ENCODE measurements around the gene MRRF. TPM values are rescaled to one million over a fixed set of nuclear protein-coding genes. Genes with fewer than 3 reads are reported as not detected.
"Not testable (repeated sequence)": the region's sequence is repeated elsewhere in the genome, so short reads cannot be mapped to it uniquely, and the experiment has no call there.

The MRRF gene
- total RNA-seq, 1 experiment from 2014 or later, result 67.3 TPM

DNA sequence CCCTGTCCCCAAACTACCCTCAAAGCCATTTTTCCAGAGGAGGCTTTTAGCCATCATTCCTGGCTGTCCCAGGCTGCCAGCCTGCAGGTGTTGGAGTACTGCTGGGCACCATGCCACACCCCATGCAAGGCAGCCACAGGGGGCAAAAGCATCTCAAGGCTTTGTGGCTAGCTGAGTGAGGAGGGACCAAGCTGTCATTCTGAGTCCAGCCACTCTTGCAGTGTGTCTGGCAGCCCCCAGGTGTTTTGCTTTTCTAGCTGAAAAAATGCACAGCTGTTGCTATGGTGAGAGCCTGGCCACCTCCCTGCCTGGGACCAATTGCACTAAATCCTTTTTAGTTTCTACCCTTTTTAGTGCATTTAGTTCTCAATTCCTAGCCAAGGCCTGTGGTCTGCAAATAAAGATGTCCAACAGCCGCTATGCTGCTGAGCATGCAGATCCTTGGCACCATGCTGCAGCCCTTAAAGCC is 55.8 kb downstream of the MRRF start:
- no peak overlapping the region for H3K4me3 ChIP-seq (ENCODE audit: low read length)
- no peaks in the 10 kb centered on the region for H3K79me2 ChIP-seq (ENCODE audit: low read length)
- no peak overlapping the region for H3K4me2 ChIP-seq (ENCODE audit: low read depth, low read length, poor library complexity, severe bottlenecking)
- no peak overlapping the region for H3K9ac ChIP-seq (ENCODE audit: low read length)
- H3K4me1 ChIP-seq (ENCODE audit: low read length), result no peaks in the 10 kb centered on the region
- no peak overlapping the region for H2AFZ ChIP-seq (ENCODE audit: low read length)
- H3K36me3 ChIP-seq (ENCODE audit: insufficient read depth, low read length), result peaks cover 8% of the 10 kb centered on the region
- no peaks in the 10 kb centered on the region for H3K9me2 ChIP-seq (replicated peaks; ENCODE audit: insufficient read depth, low read length)
- no peaks in the 10 kb centered on the region for H3K27me3 ChIP-seq (ENCODE audit: low read length)
- no peaks in the 10 kb centered on the region for H4K20me1 ChIP-seq (ENCODE audit: insufficient read depth, low read depth, low read length)
- no peaks in the 10 kb centered on the region for H3K9me3 ChIP-seq (ENCODE audit: low read length)
- DNase-seq, result no peak
- no peak overlapping the region for H3K27ac ChIP-seq (ENCODE audit: low read length)

DNA sequence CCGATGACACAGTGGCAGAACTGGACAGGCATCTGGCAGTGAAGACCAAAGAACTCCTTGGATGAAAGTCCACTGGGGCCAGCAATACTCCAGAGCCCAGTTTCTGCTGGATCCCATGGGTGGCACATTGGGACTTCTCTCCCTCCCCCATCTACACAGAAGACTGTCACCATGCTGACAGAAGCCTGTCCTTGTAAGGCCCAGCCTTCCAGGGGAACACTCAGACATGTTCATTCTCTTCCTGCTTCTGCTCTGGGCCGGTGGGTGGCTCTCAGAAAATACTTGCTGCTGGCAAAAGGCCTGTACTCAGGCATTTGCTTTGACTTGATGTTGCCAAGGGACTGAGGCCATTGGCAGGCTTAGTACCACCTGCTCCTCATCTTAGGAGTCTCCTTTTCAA is 57.9 kb downstream of the MRRF start:
- Histone ChIP-seq H3K9me2 (replicated peaks; ENCODE audit: insufficient read depth, low read length) (no peaks in the 10 kb centered on the region), H3K9ac (ENCODE audit: low read length) (no peak overlapping the region), H3K36me3 (ENCODE audit: insufficient read depth, low read length) (peaks cover 8% of the 10 kb centered on the region), H3K4me1 (ENCODE audit: low read length) (no peaks in the 10 kb centered on the region), H3K79me2 (ENCODE audit: low read length) (no peaks in the 10 kb centered on the region), H3K27ac (ENCODE audit: low read length) (no peak overlapping the region), H2AFZ (ENCODE audit: low read length) (no peak overlapping the region), H3K4me3 (ENCODE audit: low read length) (no peak overlapping the region), H3K4me2 (ENCODE audit: low read depth, low read length, poor library complexity, severe bottlenecking) (no peak overlapping the region), H4K20me1 (ENCODE audit: insufficient read depth, low read depth, low read length) (no peaks in the 10 kb centered on the region), H3K27me3 (ENCODE audit: low read length) (no peaks in the 10 kb centered on the region), H3K9me3 (ENCODE audit: low read length) (no peaks in the 10 kb centered on the region)
- DNase-seq, result no peak

DNA sequence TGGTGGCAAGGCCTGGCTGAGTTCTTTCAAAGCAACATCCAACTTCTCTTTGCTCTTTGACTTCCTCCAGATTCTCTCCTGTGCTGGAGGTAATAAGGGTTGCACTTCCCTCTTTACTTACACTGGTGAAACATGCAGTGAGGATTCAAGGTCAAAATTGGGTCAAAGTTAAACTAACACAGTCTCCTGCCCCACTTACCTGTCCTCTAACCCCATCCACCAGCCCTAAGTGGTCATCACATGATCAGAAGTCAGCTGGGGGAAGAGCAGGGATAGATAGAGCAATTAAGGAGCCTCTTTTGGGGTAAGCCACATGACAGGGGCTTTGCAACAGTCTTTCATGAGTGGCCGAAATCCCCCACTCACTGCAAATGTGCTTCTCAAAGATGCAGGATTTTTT is 60.0 kb downstream of the MRRF start:
- not testable (repeated sequence) for H3K9me2 ChIP-seq (replicated peaks; ENCODE audit: insufficient read depth, low read length); H3K4me2 ChIP-seq (ENCODE audit: low read depth, low read length, poor library complexity, severe bottlenecking); H4K20me1 ChIP-seq (ENCODE audit: insufficient read depth, low read depth, low read length); H3K4me3 ChIP-seq (ENCODE audit: low read length); H3K4me1 ChIP-seq (ENCODE audit: low read length); DNase-seq; H3K27ac ChIP-seq (ENCODE audit: low read length); H3K9ac ChIP-seq (ENCODE audit: low read length); H3K9me3 ChIP-seq (ENCODE audit: low read length); H2AFZ ChIP-seq (ENCODE audit: low read length); H3K79me2 ChIP-seq (ENCODE audit: low read length); H3K36me3 ChIP-seq (ENCODE audit: insufficient read depth, low read length); H3K27me3 ChIP-seq (ENCODE audit: low read length)

DNA sequence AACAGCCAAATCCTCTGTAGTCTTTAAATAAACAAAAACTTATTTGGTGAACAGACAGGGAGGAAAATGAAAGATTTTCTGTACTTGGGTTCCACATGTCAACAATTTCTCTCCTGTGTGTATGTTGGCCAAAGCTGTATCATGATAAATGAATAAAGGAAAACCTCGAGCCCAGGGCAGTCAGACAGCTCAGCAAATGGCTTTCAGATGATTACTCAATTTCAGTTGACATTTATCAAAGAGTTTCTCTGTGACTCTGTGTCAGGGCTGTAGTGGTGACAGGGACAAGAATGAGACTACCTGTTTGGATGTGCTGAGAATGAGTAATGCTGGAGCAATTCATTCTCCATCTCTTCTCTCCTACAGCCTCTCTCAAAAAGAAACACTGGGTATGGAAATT is 60.4 kb downstream of the MRRF start:
- Histone ChIP-seq H4K20me1 (ENCODE audit: insufficient read depth, low read depth, low read length) (no peaks in the 10 kb centered on the region), H3K9ac (ENCODE audit: low read length) (no peak overlapping the region), H3K27me3 (ENCODE audit: low read length) (no peaks in the 10 kb centered on the region), H3K36me3 (ENCODE audit: insufficient read depth, low read length) (peaks cover 8% of the 10 kb centered on the region), H3K79me2 (ENCODE audit: low read length) (no peaks in the 10 kb centered on the region), H3K9me3 (ENCODE audit: low read length) (no peaks in the 10 kb centered on the region), H3K4me3 (ENCODE audit: low read length) (no peak overlapping the region), H3K4me1 (ENCODE audit: low read length) (no peaks in the 10 kb centered on the region), H3K27ac (ENCODE audit: low read length) (no peak overlapping the region), H2AFZ (ENCODE audit: low read length) (no peak overlapping the region), H3K4me2 (ENCODE audit: low read depth, low read length, poor library complexity, severe bottlenecking) (no peak overlapping the region), H3K9me2 (replicated peaks; ENCODE audit: insufficient read depth, low read length) (no peaks in the 10 kb centered on the region)
- no peak for DNase-seq

DNA sequence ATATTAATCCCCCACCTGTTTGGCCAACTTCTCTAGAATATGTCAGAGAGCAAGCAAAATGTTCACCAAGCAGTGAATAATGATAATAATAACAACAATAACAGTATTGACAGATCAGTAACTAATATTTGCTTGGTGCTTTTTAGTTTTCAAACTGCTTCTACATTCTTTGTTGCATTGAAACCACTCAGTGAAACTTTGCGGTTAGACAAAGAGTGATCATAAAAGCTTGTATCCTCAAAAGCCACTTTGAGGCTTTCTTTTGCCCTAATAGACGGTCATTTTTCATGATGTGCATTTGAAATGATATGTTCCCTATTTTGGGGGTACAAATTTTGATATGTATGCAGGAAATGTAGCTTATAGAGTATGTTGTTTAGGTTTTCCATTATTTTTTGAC is 62.5 kb downstream of the MRRF start:
- no peaks in the 10 kb centered on the region for H3K9me3 ChIP-seq (ENCODE audit: low read length)
- no peak overlapping the region for H3K4me2 ChIP-seq (ENCODE audit: low read depth, low read length, poor library complexity, severe bottlenecking)
- no peaks in the 10 kb centered on the region for H3K27me3 ChIP-seq (ENCODE audit: low read length)
- no peaks in the 10 kb centered on the region for H3K4me1 ChIP-seq (ENCODE audit: low read length)
- no peaks in the 10 kb centered on the region for H3K9me2 ChIP-seq (replicated peaks; ENCODE audit: insufficient read depth, low read length)
- H3K79me2 ChIP-seq (ENCODE audit: low read length), result no peaks in the 10 kb centered on the region
- H3K4me3 ChIP-seq (ENCODE audit: low read length), result no peak overlapping the region
- no peak overlapping the region for H3K9ac ChIP-seq (ENCODE audit: low read length)
- no peaks in the 10 kb centered on the region for H4K20me1 ChIP-seq (ENCODE audit: insufficient read depth, low read depth, low read length)
- H2AFZ ChIP-seq (ENCODE audit: low read length), result no peak overlapping the region
- peaks cover 4% of the 10 kb centered on the region for H3K36me3 ChIP-seq (ENCODE audit: insufficient read depth, low read length)
- no peak overlapping the region for H3K27ac ChIP-seq (ENCODE audit: low read length)
- DNase-seq, result no peak

DNA sequence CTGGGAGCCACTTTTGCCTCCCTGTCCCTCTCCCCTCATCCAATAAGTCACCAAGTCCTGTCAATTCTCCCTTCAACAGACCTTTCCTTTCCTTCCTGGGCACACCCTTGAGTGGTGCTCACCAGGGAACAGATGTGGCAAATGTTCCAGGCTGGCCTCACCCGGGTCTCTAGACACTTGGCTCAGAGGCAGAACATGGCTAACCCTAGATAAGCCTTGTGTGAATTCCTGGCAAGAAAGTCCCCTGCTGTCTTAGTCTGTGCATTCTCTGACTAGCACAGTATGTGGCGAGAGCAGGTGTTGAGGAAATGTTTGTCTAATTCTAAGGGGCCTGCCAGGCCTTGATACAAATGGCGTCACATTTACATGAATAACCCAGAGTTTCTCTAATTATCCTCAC is 64.9 kb downstream of the MRRF start:
- H3K79me2 ChIP-seq (ENCODE audit: low read length), result no peaks in the 10 kb centered on the region

DNA sequence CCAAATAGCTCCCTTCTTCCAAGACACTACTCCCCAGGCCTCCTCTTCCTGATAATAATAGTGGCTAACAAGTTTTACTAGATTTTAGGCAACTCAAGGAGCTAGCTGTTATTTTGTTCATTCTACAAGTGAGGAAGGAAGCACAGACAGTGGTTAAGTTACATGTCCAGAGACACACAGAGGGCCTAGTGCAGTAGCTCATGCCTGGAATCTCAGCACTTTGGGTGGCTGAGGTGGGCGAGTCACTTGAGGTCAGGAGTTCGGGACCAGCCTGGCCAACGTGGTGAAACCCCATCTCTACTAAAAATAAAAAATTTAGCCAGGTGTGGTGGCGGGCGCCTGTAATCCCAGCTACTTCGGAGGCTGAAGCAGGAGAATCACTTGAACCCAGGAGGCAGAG is 65.8 kb downstream of the MRRF start:
- not testable (repeated sequence) for H3K9ac ChIP-seq (ENCODE audit: low read length); H3K4me3 ChIP-seq (ENCODE audit: low read length); DNase-seq; H3K79me2 ChIP-seq (ENCODE audit: low read length); H3K36me3 ChIP-seq (ENCODE audit: insufficient read depth, low read length); H3K27me3 ChIP-seq (ENCODE audit: low read length); H4K20me1 ChIP-seq (ENCODE audit: insufficient read depth, low read depth, low read length); H3K4me2 ChIP-seq (ENCODE audit: low read depth, low read length, poor library complexity, severe bottlenecking); H3K9me2 ChIP-seq (replicated peaks; ENCODE audit: insufficient read depth, low read length); H3K27ac ChIP-seq (ENCODE audit: low read length); H3K4me1 ChIP-seq (ENCODE audit: low read length); H2AFZ ChIP-seq (ENCODE audit: low read length); H3K9me3 ChIP-seq (ENCODE audit: low read length)

More for the DNA sequence above, 64.9 kb downstream of the MRRF start:
- Histone ChIP-seq H3K9ac (ENCODE audit: low read length) (no peak overlapping the region), H3K9me2 (replicated peaks; ENCODE audit: insufficient read depth, low read length) (no peaks in the 10 kb centered on the region), H3K4me3 (ENCODE audit: low read length) (no peak overlapping the region), H3K4me1 (ENCODE audit: low read length) (no peaks in the 10 kb centered on the region), H2AFZ (ENCODE audit: low read length) (no peak overlapping the region), H3K9me3 (ENCODE audit: low read length) (no peaks in the 10 kb centered on the region), H3K27me3 (ENCODE audit: low read length) (no peaks in the 10 kb centered on the region), H4K20me1 (ENCODE audit: insufficient read depth, low read depth, low read length) (no peaks in the 10 kb centered on the region), H3K4me2 (ENCODE audit: low read depth, low read length, poor library complexity, severe bottlenecking) (no peak overlapping the region), H3K36me3 (ENCODE audit: insufficient read depth, low read length) (peaks cover 4% of the 10 kb centered on the region), H3K27ac (ENCODE audit: low read length) (no peak overlapping the region)
- DNase-seq, result no peak

DNA sequence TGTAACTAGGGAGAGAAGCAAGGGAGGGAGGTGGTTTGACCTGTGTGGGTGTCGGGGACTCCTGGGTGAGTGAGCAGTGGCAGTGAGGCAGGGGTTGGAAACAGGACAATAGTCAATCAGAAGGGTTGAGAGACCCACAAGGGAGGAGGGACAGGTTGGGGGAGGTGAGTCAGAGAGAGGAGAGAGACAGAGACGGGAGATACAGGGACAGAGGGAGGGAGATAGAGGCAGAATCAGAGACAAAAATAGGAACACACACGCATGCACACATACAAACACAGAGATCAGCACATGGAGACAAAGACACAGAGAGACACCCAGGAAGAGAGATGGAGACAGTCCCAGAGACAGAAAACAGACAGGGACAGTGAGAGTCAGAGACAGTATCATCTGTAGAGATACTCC is 66.8 kb downstream of the MRRF start:
- no peaks in the 10 kb centered on the region for H3K9me3 ChIP-seq (ENCODE audit: low read length)
- H3K9me2 ChIP-seq (replicated peaks; ENCODE audit: insufficient read depth, low read length), result no peaks in the 10 kb centered on the region
- no peaks in the 10 kb centered on the region for H3K79me2 ChIP-seq (ENCODE audit: low read length)
- H3K36me3 ChIP-seq (ENCODE audit: insufficient read depth, low read length), result no peaks in the 10 kb centered on the region
- H3K4me3 ChIP-seq (ENCODE audit: low read length), result no peak overlapping the region
- H4K20me1 ChIP-seq (ENCODE audit: insufficient read depth, low read depth, low read length), result no peaks in the 10 kb centered on the region
- H3K27ac ChIP-seq (ENCODE audit: low read length), result no peak overlapping the region
- DNase-seq, result no peak
- H3K9ac ChIP-seq (ENCODE audit: low read length), result no peak overlapping the region
- no peaks in the 10 kb centered on the region for H3K4me1 ChIP-seq (ENCODE audit: low read length)
- H3K27me3 ChIP-seq (ENCODE audit: low read length), result no peaks in the 10 kb centered on the region
- no peak overlapping the region for H3K4me2 ChIP-seq (ENCODE audit: low read depth, low read length, poor library complexity, severe bottlenecking)
- H2AFZ ChIP-seq (ENCODE audit: low read length), result no peak overlapping the region

DNA sequence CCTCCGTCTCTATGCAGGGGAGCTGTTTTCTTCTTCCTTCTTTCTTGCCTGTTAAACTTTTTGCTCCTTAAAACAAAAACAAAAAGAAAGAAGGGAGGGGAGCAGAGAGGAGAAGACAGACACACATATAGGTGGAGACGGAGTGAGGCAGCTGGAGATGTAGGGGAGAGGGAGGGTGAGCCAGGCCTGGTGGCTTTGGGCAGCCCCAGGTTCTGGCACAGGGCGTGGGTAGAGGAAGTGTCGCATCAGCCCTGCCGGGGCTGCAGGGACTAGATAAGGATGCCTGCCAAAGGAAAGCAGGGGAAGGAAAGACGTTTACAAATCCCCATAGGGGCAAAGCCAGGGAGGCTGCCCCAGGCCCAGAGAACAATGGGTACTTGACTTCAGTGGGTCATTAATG is 67.4 kb downstream of the MRRF start:
- Histone ChIP-seq H4K20me1 (ENCODE audit: insufficient read depth, low read depth, low read length) (no peaks in the 10 kb centered on the region), H2AFZ (ENCODE audit: low read length) (no peak overlapping the region), H3K79me2 (ENCODE audit: low read length) (no peaks in the 10 kb centered on the region), H3K27me3 (ENCODE audit: low read length) (no peaks in the 10 kb centered on the region), H3K9ac (ENCODE audit: low read length) (no peak overlapping the region), H3K27ac (ENCODE audit: low read length) (no peak overlapping the region), H3K4me1 (ENCODE audit: low read length) (peaks cover 5% of the 10 kb centered on the region), H3K4me3 (ENCODE audit: low read length) (no peak overlapping the region), H3K9me3 (ENCODE audit: low read length) (no peaks in the 10 kb centered on the region), H3K9me2 (replicated peaks; ENCODE audit: insufficient read depth, low read length) (no peaks in the 10 kb centered on the region), H3K36me3 (ENCODE audit: insufficient read depth, low read length) (no peaks in the 10 kb centered on the region), H3K4me2 (ENCODE audit: low read depth, low read length, poor library complexity, severe bottlenecking) (no peak overlapping the region)
- DNase-seq, result no peak
